Measurements from ENCODE around the gene ADGRV1. TPM values are rescaled to one million over a fixed set of nuclear protein-coding genes. Genes with fewer than 3 reads are reported as not detected.
A peak's percentile ranks its signal among the peaks of the same experiment; 100 is the strongest.
"Not testable (repeated sequence)": the region's sequence is repeated elsewhere in the genome, so short reads cannot be mapped to it uniquely, and the experiment has no call there.

Gene ADGRV1
- total RNA-seq, 1 donor from 2014 or later: 0.69 TPM

DNA sequence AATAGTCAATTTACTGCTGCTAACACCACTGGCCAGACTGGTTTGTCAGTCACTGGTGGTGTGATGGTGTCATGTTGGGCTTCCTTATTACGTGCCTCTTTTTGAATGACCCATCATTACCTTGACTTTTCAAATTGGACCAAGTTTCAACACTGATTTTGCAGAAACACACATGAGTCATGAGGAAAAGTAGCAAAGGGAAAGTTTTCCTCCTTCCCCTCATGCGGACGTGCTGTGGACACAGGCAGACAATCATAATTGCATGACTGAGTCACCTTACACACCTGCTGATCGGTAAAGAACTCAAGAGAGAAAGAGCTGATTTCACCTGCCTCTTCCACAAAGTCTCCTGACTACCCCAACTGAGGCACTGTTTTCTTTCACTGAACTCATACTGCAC, 500.0 kb downstream of the ADGRV1 start:
- DNase-seq (ENCODE audit: low read depth): peak; percentile 69
- H3K4me3 ChIP-seq (ENCODE audit: low read depth, low read length): no peak overlapping the region
- TF ChIP-seq, protein P1, sequence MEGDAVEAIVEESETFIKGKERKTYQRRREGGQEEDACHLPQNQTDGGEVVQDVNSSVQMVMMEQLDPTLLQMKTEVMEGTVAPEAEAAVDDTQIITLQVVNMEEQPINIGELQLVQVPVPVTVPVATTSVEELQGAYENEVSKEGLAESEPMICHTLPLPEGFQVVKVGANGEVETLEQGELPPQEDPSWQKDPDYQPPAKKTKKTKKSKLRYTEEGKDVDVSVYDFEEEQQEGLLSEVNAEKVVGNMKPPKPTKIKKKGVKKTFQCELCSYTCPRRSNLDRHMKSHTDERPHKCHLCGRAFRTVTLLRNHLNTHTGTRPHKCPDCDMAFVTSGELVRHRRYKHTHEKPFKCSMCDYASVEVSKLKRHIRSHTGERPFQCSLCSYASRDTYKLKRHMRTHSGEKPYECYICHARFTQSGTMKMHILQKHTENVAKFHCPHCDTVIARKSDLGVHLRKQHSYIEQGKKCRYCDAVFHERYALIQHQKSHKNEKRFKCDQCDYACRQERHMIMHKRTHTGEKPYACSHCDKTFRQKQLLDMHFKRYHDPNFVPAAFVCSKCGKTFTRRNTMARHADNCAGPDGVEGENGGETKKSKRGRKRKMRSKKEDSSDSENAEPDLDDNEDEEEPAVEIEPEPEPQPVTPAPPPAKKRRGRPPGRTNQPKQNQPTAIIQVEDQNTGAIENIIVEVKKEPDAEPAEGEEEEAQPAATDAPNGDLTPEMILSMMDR (conservative IDR thresholded peaks at IDR 0.05; ENCODE audit: low read depth, low read length): no peak

DNA sequence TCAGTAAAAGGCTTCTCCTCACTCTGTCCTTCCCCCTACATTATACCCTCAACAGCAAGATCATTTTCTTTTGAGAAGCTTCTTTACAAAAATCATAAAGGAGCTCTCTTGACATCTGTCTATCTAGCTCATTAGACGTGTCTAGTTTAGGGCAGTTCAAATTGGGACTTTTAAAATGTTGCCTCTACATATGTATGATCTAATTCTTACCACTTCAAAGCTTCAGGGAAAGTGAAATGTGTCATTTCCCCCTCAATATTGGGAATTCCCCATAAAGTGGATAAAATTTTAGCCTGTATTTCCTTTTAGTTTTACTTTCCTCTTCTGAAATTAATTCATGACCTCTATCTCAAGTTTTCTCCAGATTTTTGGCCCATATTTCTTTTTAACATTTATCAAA, 500.8 kb downstream of the ADGRV1 start:
- DNase-seq (ENCODE audit: low read depth): no peak

DNA sequence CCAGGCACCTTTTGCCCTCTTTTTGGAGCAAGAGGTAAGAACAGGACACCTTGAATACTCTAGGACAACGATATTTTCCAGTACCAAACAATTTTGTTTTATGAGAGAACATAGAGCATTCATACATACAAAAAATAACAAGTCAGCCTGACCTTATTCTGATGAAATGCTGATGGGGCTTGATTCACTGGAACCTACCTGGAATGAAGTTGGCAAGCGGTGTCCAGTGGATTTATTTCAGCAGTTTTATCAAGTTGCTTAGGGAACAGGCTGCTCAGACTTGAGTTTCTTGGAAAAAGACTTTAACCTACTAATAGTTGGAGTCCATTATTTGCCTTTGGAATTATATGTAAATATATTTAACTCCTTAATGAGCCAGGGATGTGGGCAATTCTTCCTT, 502.5 kb downstream of the ADGRV1 start:
- no peak for DNase-seq (ENCODE audit: low read depth)
- no peak overlapping the region for H3K4me3 ChIP-seq (ENCODE audit: low read depth, low read length)
- TF ChIP-seq, protein P1 (conservative IDR thresholded peaks at IDR 0.05; ENCODE audit: low read depth, low read length): no peak

More for the DNA sequence above, 500.8 kb downstream of the ADGRV1 start:
- TF ChIP-seq, protein P1 (conservative IDR thresholded peaks at IDR 0.05; ENCODE audit: low read depth, low read length): no peak
- H3K4me3 ChIP-seq (ENCODE audit: low read depth, low read length): no peak overlapping the region

DNA sequence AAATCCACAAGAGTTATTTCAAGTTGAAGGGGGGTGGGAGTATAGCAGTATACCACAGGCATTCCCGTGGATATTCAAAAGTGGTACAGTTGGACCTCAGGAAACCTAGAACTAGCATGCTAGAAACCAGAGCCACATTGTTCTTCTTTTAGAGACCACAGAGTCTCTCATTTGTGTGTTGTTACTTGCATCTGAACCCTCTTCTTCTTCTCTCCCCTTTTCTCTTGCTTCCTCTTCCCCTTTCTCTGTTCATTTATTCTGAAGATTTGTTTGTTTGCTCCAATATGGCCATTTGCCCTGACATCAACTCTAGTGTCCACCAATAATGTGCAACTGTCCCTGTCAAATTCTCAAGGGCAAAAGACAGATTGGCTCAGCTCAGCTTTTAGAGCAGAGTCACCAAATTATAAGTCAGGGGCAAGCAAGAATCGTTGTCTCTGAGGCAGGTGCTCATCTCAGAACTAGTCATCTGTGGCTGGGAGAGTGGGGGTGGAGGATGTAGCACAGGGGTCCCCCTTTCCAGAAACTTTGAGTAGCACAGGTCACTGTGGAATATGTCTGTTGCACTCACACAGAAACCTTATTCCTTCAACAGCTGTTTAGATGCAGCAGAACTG, 503.5 kb downstream of the ADGRV1 start:
- DNase-seq (ENCODE audit: low read depth): no peak
- TF ChIP-seq, protein P1 (conservative IDR thresholded peaks at IDR 0.05; ENCODE audit: low read depth, low read length): no peak
- no peak overlapping the region for H3K4me3 ChIP-seq (ENCODE audit: low read depth, low read length)

DNA sequence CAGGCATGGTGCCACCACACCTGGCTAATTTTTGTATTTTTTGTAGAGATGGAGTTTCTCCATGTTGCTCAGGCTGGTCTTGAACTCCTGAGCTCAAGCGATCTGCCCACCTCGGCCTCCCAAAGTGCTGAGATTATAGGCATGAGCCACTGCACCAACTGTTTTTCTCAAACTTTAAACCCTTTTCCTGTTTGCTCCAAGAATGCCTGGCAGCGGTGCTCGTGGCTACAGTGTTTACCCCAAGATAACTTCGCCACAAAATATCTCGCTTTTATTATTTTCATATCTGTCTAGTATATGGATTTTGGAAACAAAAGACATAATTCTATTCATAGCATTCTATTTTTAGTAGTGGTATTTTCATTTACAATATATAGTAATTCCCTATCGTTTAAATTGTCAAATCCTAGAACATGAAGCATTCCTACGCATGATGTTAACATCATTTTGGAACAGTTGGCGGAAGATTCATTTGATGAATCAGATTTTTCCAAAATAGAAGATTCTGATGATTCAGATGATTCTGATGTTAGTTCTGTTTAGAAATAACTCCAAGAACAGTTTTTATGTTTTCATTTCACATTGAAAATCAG, 504.6 kb downstream of the ADGRV1 start:
- H3K4me3 ChIP-seq (ENCODE audit: low read depth, low read length); DNase-seq (ENCODE audit: low read depth): not testable (repeated sequence)

DNA sequence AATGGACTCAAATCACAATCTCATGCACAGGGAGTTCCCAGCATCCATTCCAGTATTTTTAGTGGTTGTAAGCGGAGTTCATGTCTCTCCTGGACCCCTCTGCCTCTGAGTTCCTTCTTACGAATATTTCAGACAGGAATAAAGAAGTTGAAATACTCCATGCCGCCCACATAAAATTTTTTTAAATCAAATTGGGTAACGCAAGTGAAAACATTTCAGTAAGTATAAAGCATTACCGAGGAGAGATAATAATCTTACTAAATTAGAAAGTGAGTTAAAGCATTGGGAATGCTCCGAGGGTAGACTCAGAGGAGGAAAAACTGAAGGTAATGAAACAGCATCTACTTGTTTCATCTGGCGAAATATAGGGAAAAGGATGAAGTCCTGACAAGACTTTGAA, 506.9 kb downstream of the ADGRV1 start:
- TF ChIP-seq, protein P1 (conservative IDR thresholded peaks at IDR 0.05; ENCODE audit: low read depth, low read length): no peak
- no peak for DNase-seq (ENCODE audit: low read depth)

DNA sequence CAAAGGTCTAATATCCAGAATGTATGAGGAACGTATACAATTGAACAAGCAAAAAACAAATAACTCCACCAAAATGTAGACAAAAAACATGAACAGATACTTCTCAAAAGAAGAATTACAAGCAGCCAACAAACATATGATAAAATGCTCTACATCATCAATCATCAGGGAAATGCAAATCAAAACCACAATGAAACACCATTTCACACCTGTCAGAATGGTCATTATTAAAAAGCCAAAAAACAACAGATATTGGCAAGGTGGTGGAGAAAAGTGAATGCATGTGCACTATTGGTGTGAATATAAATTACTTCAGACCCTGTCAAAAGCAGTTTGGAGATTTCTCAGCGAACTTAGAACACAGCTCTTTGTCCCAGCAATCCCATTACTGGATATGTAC, 510.8 kb downstream of the ADGRV1 start:
- TF ChIP-seq, protein P1 (conservative IDR thresholded peaks at IDR 0.05; ENCODE audit: low read depth, low read length): no peak
- DNase-seq (ENCODE audit: low read depth): no peak
- H3K4me3 ChIP-seq (ENCODE audit: low read depth, low read length): no peak overlapping the region

More for the DNA sequence above, 506.9 kb downstream of the ADGRV1 start:
- H3K4me3 ChIP-seq (ENCODE audit: low read depth, low read length): no peak overlapping the region
